ENCODE measurements around the gene ORC1.
"Not testable (repeated sequence)": the region's sequence is repeated elsewhere in the genome, so short reads cannot be mapped to it uniquely, and the experiment has no call there.

The ORC1 gene

DNA sequence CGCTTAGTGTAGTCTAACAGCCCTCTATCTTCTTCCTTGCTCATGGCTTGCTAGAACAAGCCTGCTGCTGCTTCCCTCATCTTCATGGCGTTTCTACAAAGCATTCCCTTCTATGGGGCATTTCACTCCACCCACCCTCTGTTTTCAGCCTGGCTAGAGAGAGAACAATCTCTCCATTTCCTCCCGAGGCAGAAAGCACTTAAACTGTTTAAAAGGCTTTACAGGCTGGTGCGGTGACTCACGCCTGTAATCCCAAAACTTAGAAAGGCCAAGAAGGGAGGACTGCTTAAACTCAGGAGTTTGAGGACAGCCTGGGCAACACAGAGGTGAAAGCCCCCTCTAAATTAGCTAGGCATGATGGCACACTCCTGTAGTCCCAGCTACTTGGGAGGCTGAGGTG, 17.8 kb downstream of the ORC1 start:
- no peak for DNase-seq (ENCODE audit: low read depth in 3 of 3)

DNA sequence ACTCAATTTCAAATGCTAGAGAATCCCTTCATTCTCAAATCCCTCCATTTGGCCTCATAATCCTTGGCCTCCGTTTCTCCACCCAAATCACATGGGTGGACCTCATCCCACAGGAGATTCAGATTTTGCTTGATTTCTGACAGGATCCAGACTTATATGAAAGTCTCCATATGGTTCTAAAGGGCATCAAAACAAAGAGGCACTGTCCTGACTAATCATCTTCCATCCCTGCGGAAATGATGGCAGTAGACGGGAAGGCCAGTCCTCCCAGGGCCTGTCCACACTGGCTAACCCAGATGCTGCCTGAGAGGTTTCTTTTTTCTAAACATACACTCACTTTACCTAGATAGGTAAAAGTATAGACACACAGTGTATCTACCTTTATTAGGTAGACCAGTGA, 18.8 kb downstream of the ORC1 start:
- no peak for DNase-seq (ENCODE audit: low read depth in 3 of 3)

DNA sequence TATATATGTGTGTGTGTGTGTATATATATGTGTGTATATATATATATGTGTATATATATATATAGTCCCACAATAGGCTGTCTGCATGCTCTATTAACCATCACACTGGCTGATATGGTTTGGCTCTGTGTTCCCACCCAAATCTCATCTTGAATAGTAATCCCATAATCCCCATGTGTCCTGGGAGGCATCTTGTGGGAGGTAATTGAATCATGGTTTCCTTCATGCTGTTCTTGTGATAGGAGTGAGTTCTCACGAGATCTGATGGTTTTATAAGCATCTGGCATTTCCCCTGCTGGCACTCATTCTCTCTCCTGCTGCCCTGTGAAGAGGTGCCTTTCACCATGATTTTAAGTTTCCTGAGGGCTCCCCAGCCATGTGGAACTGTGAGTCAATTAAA, 34.4 kb downstream of the ORC1 start:
- DNase-seq (ENCODE audit: low read depth in 3 of 3) = not testable (repeated sequence)

DNA sequence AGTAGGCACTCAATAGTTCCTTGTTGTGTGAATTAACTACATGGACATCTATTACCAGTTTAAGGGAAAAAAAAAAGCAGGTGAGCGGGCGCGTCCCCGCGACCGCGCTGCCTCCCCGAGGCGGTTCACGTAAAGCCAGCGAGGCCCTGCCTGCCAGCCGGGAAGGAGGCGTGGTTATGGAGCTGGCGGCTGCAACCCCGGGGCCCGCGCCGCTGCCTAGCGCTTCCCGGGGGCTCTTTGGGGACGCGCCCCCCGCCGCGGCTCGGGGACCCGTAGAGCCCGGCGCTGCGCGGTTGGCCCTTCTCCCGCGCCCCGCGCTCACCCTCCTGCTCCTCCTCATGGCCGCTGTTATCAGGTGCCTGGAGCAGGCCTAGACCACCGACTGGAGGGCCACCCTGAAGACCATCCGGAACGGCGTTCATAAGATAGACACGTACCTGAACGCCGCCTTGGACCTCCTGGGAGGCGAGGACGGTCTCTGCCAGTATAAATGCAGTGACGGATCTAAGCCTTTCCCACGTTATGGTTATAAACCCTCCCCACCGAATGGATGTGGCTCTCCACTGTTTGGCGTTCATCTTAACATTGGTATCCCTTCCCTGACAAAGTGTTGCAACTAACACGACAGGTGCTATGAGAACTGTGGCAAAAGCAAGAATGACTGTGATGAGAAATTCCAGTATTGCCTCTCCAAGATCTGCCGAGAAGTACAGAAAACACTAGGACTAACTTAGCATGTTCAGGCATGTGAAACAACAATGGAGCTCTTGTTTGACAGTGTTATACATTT, 35.6 kb downstream of the ORC1 start:
- peak in 2 of 3 donors; percentile 34 to 47 for DNase-seq (ENCODE audit: low read depth in 3 of 3)

DNA sequence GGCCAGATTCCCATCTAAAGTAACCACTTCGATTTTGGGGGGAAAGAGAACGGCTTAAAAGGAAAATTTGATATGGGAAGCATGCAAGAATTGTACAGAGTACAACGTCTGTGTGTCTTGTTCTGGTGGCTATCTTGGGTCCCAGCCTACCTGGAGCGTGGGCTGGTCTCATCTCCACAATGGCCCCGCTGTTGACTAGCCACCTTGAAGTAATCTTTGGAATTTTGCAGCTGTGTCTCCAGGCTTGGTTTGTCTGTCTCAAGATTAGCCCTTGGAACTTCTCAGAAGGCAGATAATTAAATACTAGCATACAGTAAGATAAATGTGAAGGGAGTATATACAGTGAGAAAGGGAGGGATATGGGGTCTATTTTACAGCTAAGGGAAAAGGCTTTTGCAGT, 37.0 kb downstream of the ORC1 start:
- DNase-seq (ENCODE audit: low read depth in 3 of 3) = no peak

DNA sequence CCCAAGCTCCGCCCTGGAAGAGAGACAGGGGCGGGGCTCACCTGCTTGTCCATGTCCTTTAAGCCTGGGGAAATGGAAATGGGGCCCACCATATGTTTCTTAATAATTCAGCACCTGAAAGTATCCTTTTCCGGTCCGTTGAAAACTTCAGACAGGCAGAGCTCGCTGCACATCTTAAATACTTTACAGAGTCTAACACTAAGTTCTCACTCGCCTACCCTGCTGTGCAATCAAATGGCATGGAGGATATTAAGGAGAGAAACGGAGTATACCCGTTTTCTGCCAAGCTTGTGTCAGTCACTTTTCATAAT, 37.8 kb downstream of the ORC1 start:
- no peak for DNase-seq (ENCODE audit: low read depth in 3 of 3)

DNA sequence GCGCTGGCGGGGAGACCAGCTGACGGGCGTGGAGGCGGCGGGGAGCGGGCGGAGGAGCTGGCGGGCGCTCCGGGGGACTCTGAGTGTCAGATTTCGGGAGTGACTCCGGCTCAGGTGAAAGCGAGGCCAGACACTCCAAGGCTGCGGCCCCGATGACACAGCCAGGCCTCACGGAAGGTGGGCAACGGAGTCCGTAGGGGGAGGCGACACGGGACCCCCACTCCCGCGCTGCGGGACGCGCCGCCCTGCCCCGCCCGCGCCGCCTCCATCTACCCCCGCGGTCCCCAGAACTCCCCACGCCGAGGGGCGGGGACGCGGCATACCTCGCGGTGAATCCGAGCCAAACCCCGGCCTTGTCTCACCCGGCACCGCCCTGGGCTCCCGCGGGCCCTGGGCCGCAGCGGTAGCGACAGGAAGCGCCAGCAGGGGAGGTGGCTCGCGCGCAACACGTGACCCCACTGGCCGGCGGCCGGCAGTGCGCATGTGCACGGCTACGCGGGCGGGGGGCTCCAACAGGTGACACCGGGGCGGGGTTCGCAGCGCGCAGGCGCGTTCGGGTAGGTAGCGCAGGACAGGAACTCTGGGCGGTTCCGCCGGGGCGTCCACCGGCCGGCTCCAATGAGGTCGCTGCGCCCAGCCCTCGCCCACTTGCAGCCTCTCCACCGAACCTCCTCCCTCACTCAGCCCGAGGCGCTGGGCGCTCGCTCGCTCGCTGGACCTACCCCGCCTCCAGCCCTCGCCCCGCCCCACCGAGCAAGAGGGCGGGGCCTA, 38.3 kb downstream of the ORC1 start, which contains the start of gene CC2D1B:
Gene CC2D1B (minus strand): TSS at position 460 of the 771 bp plus-strand sequence. CDS start 1,585 bp downstream, outside the sequence.
- DNase-seq (ENCODE audit: low read depth in 3 of 3) = peak; percentile 98 to 99 (median 98)

DNA sequence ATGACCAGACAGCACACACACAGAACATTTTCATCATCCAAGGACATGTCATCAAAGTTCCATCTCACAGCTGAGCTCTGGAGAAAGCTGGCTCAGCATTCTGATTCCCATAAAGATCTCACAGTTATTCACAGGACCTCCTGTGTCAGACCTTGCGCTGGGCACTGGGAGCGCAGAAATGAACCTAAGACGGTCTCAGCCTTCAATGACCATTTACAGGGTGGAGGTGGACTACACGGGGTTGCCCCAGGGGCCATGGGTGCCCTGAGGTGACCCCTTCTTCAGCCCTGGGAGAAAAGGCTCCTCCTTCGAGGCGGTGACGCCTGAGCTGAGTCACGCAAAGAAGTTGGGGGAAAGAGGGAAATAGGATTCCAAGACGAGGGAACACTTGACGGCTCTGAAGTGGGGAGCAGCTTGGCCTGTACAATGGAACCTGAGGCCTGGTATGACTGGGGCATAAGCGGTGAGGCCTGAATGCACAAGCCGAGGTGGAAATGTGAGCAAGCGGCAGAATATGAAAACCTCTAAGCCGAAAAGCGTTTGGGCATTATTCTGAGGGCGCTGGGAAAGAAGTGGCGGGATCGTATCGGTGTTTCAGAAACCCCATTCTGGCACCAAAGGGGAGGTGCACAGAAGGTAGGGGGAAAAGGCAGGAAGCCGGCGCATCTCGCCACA, 39.0 kb downstream of the ORC1 start:
- peak in 1 of 3 donors; percentile 9 for DNase-seq (ENCODE audit: low read depth in 3 of 3)

DNA sequence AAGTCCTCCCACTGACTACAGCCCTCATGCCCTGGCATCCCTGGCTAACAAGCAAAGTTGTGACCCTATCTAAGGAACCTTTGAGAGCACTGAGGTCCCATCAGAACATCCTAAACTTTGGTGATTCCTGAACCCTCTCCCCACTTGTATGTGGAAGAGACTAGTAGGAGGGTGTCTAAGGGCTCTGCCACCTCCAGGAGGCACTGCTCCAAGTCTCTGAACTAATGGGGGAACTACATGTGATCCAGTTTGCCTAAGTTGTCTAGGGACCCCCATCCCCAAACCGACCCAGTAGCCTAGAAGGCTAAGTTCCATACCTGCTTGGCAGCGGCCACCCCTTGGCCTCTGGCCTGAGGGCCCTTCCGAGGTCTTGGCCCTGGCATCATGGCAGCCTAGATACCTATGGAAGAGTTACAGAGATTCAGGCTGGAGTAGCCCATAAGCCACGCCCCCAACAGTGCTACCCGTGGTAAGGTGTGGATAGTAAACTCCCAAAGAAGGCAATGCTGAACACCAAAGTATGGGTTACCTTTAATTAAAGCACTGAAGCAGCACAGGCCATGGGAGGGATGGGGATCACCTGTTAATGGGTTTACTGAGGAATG, 39.9 kb downstream of the ORC1 start:
- DNase-seq (ENCODE audit: low read depth in 3 of 3) = peak in 1 of 3 donors; percentile 16

DNA sequence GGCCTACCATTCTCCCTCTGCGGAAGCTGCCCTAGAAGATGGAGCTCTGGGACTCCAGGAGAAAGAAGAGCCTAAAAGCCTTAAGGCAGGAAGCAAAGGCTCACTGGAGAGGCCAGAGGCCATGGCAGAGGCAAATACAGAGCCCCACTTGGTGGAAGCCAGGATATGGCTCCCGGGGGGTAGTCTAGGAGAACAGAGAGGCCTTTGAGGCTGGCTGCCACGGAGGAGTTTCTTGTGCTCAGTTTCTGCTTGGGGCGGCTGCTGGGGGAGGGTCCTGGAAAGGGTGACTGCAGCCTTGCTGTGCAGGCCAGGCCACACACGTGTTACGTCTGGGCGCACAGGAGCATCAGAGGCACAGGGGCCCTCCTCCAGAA, 43.6 kb downstream of the ORC1 start:
- no peak for DNase-seq (ENCODE audit: low read depth in 3 of 3)

DNA sequence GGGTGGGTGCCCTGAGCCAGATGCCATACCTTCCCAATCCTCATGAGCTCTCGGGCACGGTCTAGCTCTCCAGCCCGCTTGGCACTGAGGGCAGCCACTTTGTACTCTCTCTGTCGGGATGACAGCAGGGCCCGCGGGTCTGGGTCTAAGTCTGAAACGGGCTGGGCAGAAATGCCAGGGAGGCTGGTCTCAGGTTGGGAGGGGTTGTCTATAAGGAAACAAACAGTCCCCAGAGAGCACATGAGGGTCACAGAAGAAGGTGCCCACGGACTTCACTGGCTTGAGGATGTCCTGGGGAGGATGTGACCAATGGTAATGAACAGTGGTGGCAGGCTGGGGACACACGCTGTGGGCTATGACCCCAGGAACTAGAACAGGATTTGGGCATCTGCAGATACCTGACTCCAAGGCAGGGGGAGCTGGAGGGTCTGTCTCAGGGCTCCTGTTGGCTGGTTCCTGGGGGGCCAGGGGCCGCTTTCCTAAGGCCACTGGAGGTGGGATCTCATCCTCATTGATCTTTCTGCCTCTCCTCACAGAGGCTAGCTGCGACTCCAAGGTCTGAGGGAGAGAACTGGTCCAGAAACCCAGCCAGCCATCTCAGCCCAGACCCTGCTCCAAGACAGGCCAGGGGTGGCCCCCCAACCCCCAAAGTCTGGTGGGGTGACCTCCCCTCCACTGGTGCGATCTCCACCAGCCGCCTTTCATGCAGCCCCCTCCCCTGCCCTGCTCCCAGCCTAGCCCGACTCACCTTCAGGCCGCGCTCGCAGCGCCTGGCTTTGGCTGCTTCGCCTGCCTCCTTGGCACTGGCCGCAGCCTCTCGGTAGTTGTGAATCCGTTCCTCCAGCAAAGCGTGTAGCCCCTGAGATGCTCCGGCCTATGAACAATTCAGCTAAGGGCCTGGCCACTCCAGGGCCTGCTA, 44.3 kb downstream of the ORC1 start:
- no peak for DNase-seq (ENCODE audit: low read depth in 3 of 3)

DNA sequence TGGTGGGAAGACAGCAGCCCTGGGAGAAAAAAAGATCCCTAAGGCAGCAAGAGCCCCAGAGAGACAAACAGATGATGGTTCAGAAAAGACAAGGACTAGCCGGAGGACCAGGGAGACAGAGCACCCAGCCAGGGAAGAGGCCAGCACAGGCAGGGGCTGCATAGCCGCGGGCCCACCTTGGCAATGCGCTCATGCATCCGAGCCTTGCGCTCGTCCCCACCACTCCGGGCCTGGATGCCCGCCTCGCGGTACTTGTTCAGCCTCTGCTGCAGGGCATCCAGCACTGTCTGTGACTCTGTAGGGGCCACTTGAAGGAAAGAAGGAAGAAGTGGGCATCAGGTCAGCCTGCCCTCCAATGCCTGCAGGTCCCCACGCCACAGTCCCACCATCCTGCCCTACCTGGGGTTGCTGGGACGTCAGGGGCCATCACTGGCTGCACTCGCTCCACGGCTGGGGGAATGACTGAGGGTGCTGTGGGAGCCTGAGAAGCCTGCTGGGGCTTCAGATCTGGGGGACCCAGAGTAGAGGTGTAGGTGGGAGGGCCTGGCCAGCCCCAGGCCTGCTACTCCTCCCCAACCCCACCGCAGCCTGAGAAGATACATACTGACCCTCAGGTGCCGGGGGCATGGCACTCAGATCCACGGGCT, 45.2 kb downstream of the ORC1 start:
- DNase-seq (ENCODE audit: low read depth in 3 of 3) = no peak

DNA sequence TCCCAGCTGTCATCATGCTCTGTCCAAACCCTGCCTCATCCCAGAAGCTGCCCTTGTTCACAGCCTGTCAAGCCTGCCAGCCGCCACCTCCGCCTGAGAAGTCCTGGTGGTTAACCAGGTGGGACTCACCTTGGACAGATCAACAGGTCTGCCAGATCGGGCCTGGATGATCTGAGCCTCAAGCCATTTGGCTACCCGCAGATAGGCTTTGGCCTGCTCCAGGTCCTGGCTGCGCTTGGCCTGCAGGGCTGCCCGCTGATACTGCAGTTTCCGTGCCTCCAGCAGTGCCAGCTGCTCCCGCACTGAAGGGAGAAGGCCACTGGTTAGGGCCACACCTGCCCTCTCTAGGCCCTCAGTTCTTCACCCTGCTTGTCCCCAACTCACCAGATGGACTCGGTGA, 46.8 kb downstream of the ORC1 start:
- no peak for DNase-seq (ENCODE audit: low read depth in 3 of 3)

DNA sequence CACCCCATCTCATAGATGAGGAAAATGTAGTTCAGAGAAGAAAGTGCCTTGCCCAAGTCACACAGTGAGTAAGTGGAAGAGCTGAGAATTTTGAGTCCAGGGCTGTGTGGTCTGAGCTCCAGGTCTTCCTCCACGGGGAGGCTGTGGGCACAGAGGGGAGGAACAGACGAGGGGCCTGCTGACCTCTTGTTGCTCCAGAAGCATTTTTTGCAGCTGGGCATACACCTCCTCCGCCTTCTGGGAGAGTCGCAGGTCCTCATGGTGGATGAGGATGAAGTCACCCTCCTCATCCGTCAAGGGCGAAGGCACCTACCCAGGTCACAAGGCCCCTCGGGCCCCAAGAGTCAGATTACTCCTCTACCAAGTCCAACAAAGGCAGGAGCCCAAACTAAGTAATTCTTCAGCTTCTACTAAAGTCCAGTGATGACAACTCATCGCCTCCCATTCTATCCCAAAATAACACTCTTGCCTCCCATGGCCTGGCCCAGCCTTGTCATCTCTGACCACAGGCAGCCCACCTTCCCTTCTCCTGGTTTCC, 47.3 kb downstream of the ORC1 start:
- DNase-seq (ENCODE audit: low read depth in 3 of 3) = no peak

DNA sequence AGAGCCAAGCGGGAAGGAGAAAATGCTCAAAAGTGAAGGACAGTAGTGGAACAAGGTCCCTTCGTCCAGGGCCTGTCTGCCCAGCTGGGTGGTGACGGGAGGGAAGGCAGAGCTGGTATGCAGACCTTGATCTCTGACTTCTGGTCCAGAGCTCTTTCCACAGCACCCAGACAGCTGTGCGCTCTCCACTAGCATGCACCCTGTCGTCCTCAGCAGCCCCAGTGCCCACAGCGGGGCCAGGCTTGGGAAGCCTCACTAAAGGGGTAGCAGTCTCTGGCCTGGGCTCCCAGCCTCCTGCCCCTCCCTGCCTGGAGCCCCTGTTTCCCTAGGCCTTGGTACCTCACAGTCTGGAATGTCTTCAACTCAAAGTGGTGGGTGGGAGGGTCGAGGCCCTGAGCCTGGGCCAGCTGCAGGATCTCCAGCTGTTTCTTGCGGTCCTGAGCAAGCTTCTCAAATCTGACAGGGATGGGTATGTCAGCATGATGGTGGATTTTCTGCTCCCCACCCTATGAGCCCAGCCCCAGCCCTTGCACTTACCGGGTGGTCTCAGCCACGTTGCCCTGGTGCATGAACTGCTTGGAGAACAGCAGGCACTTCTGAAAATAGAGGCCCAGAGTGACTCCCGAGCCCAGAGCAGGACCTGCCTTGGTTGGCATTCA, 48.2 kb downstream of the ORC1 start:
- DNase-seq (ENCODE audit: low read depth in 3 of 3) = no peak

DNA sequence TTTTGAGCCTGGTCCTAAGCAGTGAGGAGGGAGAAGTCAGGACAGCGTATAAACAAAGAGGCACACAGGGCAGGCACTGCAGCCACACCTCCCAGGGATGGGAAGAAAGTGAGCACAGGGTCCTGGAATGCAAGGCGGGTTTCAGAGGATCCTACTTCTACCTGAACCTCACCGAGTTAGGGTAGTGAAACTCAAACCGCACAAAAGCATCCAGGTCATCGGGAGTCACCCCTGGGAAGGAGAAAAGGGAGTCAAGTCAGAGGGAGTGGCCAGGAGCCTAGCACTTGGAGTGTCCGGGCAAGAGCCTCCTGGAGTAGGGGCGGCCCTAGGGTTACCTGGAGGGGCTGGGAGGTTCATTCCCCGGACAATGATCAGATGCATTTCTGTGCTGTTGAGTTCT, 48.8 kb downstream of the ORC1 start:
- no peak for DNase-seq (ENCODE audit: low read depth in 3 of 3)

DNA sequence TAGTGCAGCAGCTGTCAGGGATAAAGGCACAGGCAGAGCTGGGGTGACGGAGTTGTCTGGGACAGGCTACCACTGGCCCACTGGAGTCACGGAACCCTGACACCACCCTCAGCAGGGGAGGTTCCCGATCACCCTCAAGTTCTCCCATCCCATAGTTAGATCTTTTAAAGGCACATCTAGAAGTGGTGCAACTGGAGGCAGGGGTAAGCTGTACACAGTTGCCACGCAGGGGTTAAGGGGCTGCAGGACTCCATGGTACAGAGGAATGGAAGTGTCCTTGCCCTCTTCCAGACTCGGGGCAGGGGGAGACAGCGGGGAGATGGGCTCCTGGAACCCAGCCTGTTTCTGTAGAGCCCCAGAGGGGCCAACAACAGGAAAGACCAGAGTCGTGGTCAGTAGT, 51.5 kb downstream of the ORC1 start:
- DNase-seq (ENCODE audit: low read depth in 3 of 3) = no peak

DNA sequence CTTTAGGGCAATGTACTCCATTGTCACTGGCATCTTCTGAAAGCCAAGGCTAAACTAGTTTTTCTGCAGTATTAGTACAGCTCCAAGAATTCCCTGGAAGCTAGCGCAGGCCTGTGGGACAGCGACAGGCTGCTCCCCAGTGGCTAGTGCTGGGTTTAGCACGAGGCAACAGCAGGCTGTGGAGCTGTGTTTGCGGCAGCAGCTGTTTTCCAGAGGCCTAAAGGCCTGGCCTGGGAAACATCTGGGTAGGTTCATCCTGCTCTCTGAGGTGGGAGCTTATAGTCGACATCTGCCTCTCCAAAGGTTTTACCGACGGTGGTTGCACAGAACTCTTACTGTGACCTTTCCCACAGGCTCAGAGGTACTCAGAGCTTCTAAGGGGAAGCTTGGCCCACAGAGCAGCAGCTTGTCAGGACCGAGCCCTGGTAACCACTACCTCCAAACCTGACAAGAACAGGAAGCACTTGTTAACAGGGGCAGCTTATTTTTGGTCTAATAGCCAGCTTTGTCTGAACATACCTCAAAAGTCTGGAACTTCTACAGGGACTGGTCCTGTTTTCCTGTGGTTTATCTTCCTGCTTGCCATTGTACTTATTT, 55.4 kb downstream of the ORC1 start:
- DNase-seq (ENCODE audit: low read depth in 3 of 3) = no peak

DNA sequence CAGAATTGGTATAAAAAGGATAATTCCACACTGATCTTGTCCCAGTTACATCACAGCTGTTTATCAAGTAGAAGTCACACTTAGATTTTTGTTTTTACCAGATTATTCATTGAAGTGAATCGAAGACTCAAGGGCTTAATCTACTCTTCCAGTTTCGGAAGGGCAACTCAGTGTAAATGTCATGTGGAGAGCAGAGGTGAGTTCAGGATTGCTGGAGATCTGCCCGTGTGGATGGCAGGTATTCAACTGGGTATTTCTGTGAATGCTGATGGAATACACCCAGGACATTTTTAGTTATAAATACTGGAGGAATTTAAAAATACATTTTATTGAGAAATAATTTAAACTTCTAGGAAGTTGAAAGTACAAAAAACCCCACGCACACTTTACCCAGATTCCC, 57.6 kb downstream of the ORC1 start:
- no peak for DNase-seq (ENCODE audit: low read depth in 3 of 3)

DNA sequence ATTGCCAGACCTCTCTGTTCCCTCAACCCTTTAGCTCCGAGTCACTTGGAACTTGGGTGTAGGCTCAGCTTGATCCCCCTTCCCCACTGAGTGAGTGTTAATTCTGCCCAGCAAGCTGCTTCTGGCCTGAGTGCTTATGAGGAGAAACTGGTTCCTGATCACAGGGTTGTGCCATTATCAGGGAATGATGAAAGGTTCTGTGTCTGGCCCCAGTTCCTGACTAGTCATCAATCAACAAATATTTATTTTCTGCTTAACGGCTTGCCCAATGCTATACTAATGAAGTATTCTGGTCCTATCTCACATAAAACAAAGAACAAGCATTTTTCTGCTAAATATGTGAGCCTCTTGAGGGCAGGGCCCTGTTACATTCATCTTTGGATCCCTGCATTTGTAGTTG, 59.0 kb downstream of the ORC1 start:
- DNase-seq (ENCODE audit: low read depth in 3 of 3) = no peak

Data from stimulated activated CD4-positive, alpha-beta T cell treated with anti-CD3 and anti-CD28 coated beads, TNF-alpha, amount 100 ng/mL, for 48 hours (primary cell).